ENCODE results near the gene S100A7.
"Not testable (repeated sequence)": the region's sequence is repeated elsewhere in the genome, so short reads cannot be mapped to it uniquely, and the experiment has no call there.

S100A7 gene

GRCh38 chr1:153430561-153430960, 29.9 kb downstream of the S100A7 start:
- no peak for FAIRE-seq

- FAIRE-seq: no peak
These were observed 30.3 kb downstream of the S100A7 start for GRCh38 chr1:153430166-153430553.

DNA sequence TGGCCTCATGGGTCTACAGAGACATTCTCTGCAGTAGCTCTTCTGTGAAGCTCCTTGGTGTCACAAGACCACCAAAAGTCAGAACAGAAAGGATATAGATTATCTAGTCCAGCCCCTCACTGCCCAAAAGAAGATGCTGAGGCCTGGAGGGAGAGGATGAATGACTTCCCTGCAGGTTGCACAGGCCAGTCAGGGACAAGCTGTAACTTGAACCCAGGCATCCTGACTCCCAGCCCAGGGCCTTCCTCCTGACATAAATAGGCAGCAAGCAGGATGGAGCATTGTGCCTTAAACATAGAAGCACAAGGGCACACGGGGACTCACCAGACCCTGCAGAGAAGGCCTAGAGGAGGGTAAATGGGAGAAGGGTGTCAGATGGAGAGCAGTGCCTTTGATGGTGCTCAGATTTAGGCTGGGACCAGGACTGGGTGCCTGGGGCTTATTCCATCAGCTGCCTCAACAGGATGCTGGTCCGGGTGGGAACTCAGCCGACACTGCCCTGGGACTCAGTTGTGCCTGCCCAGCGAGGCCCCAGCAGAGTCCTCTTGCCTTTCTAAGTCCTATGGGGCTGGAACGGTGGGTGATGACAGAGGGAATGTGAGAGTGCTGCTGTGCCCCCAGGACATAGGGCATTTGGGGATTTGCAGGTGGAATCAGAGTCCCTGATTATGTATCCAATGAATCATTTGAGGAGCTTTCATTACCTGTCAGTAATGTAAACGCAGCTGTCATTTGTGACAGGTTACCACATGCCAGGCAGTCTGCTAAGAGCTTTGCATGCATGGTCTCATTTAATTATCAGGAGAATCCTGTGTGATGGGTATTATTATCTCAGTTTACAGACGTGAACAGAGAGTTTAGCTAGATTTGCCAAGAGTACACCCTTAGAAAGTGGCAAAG, 30.9 kb downstream of the S100A7 start:
- FAIRE-seq: no peak

DNA sequence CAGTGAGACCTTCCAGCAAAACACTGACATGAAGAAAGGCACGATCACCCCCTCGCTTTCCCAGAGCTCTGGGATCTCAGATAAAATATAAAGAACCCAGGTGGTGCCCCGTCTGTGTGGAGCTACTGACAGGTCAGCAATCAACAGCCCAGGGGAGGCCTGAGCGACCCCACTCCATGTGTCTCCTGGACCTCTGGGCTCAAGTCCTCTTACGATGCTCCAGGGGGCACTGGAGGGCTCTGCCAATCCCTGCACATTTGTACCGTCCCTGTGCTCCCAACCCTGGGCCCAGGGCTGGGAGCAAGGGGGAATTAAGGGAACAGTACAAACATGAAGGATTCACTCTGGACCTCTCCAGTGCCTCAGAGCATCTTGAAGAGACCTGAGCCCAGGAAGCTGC, 31.7 kb downstream of the S100A7 start:
- no peak for FAIRE-seq

- FAIRE-seq: no peak
These were observed 32.3 kb downstream of the S100A7 start for GRCh38 chr1:153428073-153428638.

DNA sequence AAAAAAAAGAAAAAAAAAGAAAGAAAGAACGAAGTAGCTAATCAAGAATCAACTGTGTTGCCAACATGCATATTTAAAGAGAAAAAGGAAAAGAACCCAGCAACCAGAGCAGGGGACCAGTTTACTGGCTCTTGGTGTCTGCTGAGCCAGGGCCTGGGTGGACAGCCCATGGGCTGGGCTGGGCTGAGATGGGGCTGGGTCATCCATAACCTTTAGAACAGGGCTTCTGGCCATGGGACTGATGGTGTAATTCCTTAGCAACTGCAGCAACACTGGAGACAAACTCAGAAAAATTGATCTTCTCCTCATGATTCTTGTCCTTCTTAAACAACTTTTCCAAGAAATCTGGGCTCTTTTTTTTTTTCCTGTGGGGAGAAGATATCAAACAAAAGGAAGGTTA, 33.6 kb downstream of the S100A7 start:
- no peak for FAIRE-seq

DNA sequence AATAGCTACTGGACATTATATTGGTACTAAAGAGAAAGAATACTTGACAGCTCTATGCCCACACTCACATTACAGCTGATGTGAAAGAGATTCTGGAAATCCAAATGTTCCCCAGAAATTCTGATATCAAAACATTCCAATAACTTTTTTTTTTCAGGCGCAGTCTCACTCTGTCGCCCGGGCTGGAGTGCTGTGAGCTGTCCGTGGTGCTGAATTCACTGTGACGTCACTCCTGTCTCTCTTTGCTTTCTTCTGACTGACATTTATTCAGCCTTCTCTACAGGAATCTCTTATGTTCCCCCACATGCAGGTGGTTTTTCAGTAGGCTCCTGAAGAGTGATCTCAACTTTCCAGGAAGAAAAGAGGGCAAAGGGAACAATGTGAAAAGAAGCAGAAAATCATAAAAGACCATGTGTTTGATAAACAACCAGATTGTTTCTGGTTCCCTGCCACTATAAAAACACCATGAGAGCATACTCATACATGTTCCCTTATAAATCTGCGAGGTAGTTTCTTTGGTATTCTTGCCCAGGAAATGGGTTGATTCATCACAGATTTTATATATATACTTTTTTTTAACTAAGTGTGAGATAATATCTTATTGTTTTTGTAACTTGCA, 37.9 kb downstream of the S100A7 start:
- FAIRE-seq: peak; percentile 72

DNA sequence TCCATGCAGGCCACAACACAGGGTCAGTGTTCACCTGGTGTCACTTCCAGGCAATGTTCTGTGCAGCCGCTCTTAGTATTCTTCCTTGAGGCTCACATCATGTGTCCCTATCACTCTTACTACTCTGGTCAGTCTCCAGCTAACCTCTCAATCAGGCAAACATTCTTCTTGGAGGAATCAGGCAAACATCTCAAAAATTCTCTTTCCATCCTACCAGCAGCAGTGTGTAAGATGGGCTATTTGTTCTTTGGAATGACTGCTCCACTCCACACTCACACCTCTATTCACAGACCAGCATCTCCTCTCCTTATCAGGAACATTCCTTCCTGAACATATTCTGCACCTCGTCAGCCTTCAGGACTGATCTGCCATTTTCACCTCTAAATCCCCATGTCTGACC, 40.1 kb downstream of the S100A7 start:
- FAIRE-seq: no peak

GRCh38 chr1:153419436-153419793, 41.0 kb downstream of the S100A7 start:
- not testable (repeated sequence) for FAIRE-seq

DNA sequence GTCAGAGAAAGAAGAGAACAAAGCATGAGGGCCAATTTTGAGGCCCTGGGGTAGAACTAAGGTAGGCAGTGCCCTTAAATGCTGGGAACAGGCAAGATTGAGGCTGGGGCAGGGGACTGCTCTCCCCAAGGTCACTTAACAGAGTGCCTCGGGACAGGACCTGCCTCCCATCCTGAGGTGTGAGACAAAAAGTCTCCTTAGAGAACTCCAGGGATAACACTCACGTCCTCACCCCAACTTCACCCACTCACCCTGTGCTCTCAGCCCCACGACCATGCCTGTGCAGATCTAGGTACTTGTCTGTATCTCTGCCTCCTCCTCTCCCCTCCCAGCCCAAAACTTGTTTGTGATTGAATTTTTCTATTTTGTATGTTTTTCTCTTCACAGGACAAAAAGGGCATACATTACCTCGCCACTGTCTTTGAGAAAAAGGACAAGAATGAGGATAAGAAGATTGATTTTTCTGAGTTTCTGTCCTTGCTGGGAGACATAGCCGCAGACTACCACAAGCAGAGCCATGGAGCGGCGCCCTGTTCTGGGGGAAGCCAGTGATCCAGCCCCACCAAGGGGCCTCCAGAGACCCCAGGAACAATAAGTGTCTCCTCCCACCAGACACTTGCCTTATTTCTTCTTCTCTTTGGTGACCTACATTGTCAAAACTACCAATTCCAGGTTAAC, 41.6 kb downstream of the S100A7 start:
- FAIRE-seq: not testable (repeated sequence)

DNA sequence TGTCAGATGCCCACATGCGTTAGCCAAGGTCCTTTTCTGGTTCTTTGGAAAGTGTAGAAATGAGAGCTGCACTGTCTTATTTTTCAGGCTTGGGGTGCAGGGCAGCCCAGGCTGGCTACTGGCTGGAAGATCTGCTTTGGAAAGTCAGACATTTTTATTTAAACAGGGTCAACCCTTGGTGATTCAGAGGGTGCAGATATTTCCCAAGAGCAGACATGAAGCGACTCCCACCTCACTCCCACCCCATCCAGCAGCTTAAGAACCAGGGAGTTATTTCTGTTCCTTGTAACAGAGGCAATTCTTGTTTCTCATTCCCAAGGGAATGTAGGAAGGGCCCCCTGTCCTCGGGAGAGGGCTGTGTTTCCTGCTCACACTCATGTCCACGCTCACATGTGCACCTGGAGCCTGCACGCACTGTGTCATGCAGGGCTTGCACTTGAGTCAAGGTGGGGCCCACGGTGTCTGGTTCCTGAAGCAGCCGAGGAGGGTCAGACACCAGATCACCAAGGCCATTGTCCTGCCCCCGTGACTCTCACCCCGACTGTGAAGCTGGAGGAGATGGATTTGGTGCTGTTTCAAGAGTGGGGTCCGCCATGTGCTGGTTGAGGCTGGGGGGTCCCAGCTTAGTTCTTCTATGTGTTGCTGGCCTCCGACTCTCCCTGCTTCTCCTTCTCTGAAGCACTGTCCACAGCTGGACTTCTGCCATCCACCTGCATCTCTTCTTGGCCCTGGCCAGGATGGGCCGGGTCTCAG, 43.1 kb downstream of the S100A7 start:
- no peak for FAIRE-seq

- no peak for FAIRE-seq
These were observed 44.4 kb downstream of the S100A7 start, which contains the start of gene S100A7A for GRCh38 chr1:153415850-153416570. S100A7A (plus strand) TSS chr1:153416520; CDS start chr1:153418083, 1,563 bp downstream.

DNA sequence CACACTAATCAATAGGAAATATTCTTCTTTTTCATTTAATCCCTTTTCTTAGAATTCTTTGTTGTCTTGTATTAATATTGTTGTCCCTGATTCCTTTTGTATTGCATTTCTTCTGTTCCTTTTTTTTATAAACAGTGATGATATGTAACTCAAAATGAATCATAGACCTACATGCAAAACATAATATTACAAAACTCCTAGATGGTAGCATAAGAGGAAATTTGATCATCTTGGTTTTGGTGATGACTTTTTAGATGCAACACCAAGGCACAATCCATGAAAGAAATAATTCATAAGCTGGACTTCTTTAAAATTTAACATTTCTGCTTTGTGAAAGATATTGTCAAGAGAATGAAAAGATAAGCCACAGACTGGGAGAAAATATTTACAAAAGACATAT, 46.5 kb downstream of the S100A7 start:
- FAIRE-seq: not testable (repeated sequence)
